Fibroblast of lung (primary cell): ENCODE measurements around the gene E2F1. TPM values are rescaled to one million over a fixed set of nuclear protein-coding genes. Genes with fewer than 3 reads are reported as not detected.

ENCODE experiments used
- DNase-seq, 2 donors: peaks; one replicate each; pipeline versions ENCODE4 v3.0.0 to v3.0.0-alpha.2; 2010; ENCODE audit warnings: low read depth in 2 of 2
- H2AFZ ChIP-seq: 2 replicates; pipeline ENCODE4 v1.5.1; 2012; ENCODE audit warnings: low read length, control low read depth, inconsistent platforms
- H3K27ac ChIP-seq: 2 replicates; pipeline ENCODE4 v1.5.1; 2011; ENCODE audit warnings: low read length, control low read depth; ENCODE audit not compliant: insufficient read depth
- H3K27me3 ChIP-seq: 2 replicates; pipeline ENCODE4 v1.5.1; 2011; ENCODE audit warnings: mild to moderate bottlenecking, low read length; ENCODE audit not compliant: control insufficient read depth, insufficient read depth
- H3K36me3 ChIP-seq: 2 replicates; pipeline ENCODE4 v1.5.1; 2011; ENCODE audit warnings: low read length; ENCODE audit not compliant: control insufficient read depth, insufficient read depth
- H3K4me1 ChIP-seq: 2 replicates; pipeline ENCODE4 v1.5.1; 2011; ENCODE audit warnings: low read length; ENCODE audit not compliant: control insufficient read depth, insufficient read depth; ENCODE audit errors: extremely low read depth
- H3K4me2 ChIP-seq: 2 replicates; pipeline ENCODE4 v1.5.1; 2011; ENCODE audit warnings: low read length, control low read depth; ENCODE audit not compliant: insufficient read depth; ENCODE audit errors: extremely low read depth
- H3K4me3 ChIP-seq, 4 experiments: fragments of 200-600 bp in 1 of 4; sonication (generic) in 1 of 4; replicated peaks in 1 of 4; 2 replicates each; pipeline ENCODE4 v1.5.1; 2011 to 2016; ENCODE audit warnings: low read length in 4 of 4, low read depth in 3 of 4, mild to moderate bottlenecking in 3 of 4, control low read depth in 2 of 4, inconsistent platforms in 1 of 4, mixed read lengths in 1 of 4; ENCODE audit not compliant: insufficient read depth in 1 of 4; ENCODE audit errors: control extremely low read depth in 1 of 4
- H3K79me2 ChIP-seq: 2 replicates; pipeline ENCODE4 v1.5.1; 2012; ENCODE audit warnings: mild to moderate bottlenecking, low read length, inconsistent platforms; ENCODE audit not compliant: control insufficient read depth, insufficient read depth
- H3K9ac ChIP-seq: 2 replicates; pipeline ENCODE4 v1.5.1; 2011; ENCODE audit warnings: mild to moderate bottlenecking, low read length, control low read depth; ENCODE audit not compliant: insufficient read depth
- H3K9me3 ChIP-seq: 2 replicates; pipeline ENCODE4 v1.5.1; 2012; ENCODE audit warnings: low read depth, low read length; ENCODE audit not compliant: control insufficient read depth, insufficient read depth
- H4K20me1 ChIP-seq: 2 replicates; pipeline ENCODE4 v1.5.1; 2011; ENCODE audit warnings: low read length; ENCODE audit not compliant: control insufficient read depth, insufficient read depth; ENCODE audit errors: extremely low read depth
- EZH2 ChIP-seq: IDR thresholded peaks from 2 replicates; pipeline ENCODE4 v1.5.1; 2012; ENCODE audit warnings: low read length, control low read depth, mild to moderate bottlenecking; ENCODE audit errors: missing control alignments
- polyA plus RNA-seq, 2 donors: library from polyadenylated mRNA; depleted of rRNA in 1 of 2; stranded (reverse) in 1 of 2; unstranded in 1 of 2; fragments of >200 nt; gene quantifications; 2 replicates each; pipeline ENCODE4 v1.2.1, GENCODE V29; 2011 to 2012; ENCODE audit warnings: missing spikeins in 1 of 2
- total RNA-seq: library from RNA; depleted of rRNA; stranded (reverse); fragments of >200 nt; gene quantifications from 2 replicates; pipeline ENCODE4 v1.2.1, GENCODE V29; 2014
- TF ChIP-seq, protein P1 (sequence below), 2 donors: IDR thresholded peaks in 1 of 2; conservative IDR thresholded peaks in 1 of 2; 1 replicate in 1 of 2; 2 replicates in 1 of 2; pipeline ENCODE4 v1.5.1; 2011 to 2012; ENCODE audit warnings: low read length in 2 of 2, control low read depth in 1 of 2, inconsistent platforms in 1 of 2, low read depth in 1 of 2, mild to moderate bottlenecking in 1 of 2

E2F1 gene
- total and polyA plus RNA-seq, 2 donors (not counting 1 experiment from before 2014, with no cell fraction given) = 2.1 to 3.5 TPM

DNA sequence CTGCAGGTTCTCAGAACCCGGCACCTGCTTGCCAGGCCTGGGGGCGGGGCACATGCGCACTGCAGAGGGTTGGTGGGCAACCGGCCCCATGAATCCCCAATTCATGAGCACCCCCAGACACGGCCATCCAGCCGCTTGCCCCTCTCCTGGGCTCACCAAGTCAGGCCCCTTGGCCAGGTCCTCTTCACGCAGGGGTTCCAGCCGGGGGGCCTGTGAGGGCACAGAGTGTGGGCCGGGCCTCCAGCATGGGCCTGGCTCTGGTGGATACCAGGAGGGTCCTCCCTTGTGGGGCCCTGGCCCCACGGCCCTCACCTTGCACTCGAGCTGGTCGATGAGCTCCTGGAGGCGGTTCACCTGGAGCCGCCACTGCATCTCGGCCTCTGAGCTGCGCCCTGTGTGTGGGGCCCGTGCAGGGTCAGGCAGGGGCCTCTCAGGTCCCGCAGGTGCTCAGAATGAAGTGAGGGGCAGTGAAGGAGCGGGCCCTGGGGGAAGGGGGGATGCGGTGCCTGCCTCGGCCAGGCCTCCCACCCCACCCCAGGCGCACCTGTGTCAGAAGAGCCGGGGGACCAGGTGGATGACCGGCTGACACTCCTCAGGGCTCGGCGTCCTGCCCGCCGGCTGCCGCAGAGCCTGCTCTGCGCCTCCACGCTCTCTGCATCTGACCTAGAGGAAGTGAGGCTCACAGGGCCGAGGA, 26.7 kb downstream of the E2F1 start:
- DNase-seq = no peak
- Histone ChIP-seq H3K4me2 (no peak overlapping the region), H2AFZ (no peak overlapping the region), H3K79me2 (no peaks in the 10 kb centered on the region), H3K4me3 (no peak overlapping the region), H3K27me3 (no peaks in the 10 kb centered on the region), H3K27ac (no peak overlapping the region), H3K9me3 (no peaks in the 10 kb centered on the region), H4K20me1 (no peaks in the 10 kb centered on the region), H3K36me3 (peaks cover 4% of the 10 kb centered on the region), H3K9ac (no peak overlapping the region), H3K4me1 (peaks cover 10% of the 10 kb centered on the region)
- TF ChIP-seq, protein P1, sequence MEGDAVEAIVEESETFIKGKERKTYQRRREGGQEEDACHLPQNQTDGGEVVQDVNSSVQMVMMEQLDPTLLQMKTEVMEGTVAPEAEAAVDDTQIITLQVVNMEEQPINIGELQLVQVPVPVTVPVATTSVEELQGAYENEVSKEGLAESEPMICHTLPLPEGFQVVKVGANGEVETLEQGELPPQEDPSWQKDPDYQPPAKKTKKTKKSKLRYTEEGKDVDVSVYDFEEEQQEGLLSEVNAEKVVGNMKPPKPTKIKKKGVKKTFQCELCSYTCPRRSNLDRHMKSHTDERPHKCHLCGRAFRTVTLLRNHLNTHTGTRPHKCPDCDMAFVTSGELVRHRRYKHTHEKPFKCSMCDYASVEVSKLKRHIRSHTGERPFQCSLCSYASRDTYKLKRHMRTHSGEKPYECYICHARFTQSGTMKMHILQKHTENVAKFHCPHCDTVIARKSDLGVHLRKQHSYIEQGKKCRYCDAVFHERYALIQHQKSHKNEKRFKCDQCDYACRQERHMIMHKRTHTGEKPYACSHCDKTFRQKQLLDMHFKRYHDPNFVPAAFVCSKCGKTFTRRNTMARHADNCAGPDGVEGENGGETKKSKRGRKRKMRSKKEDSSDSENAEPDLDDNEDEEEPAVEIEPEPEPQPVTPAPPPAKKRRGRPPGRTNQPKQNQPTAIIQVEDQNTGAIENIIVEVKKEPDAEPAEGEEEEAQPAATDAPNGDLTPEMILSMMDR (conservative IDR thresholded peaks at IDR 0.05 in 1 of 2, IDR thresholded peaks at IDR 0.05 in 1 of 2; ENCODE audit: low read depth in 1 of 2, low read length in 2 of 2) = no peak
- no peak for TF ChIP-seq EZH2

DNA sequence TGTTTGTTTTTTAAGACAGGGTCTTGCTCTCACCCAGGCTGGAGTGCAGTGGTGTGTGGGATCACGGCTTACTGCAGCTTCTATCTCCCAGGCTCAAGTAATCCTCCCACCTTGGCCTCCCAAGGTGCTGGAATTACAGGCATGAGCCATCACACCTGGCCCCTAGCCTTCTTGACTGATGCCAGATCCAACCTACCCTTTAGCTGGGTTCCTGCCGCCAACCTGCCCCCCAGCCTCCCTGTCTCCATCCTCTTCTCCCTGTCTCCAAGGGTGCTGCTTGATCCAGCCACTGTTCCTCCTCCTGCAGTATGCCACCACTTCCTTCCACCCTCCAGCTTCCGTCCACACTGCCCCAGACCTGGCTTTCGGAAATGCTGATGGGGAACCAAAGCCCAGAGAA, 27.3 kb downstream of the E2F1 start:
- no peak for DNase-seq
- no peaks in the 10 kb centered on the region for H3K9me3 ChIP-seq
- H3K4me3 ChIP-seq = no peak overlapping the region
- no peaks in the 10 kb centered on the region for H3K79me2 ChIP-seq
- H3K9ac ChIP-seq = no peak overlapping the region
- peaks cover 4% of the 10 kb centered on the region for H3K4me1 ChIP-seq
- H3K27me3 ChIP-seq = no peaks in the 10 kb centered on the region
- H4K20me1 ChIP-seq = no peaks in the 10 kb centered on the region
- no peak for TF ChIP-seq EZH2
- TF ChIP-seq, protein P1 (conservative IDR thresholded peaks at IDR 0.05 in 1 of 2, IDR thresholded peaks at IDR 0.05 in 1 of 2; ENCODE audit: low read depth in 1 of 2, low read length in 2 of 2) = no peak
- H2AFZ ChIP-seq = no peak overlapping the region
- peaks cover 4% of the 10 kb centered on the region for H3K36me3 ChIP-seq
- no peak overlapping the region for H3K4me2 ChIP-seq
- no peak overlapping the region for H3K27ac ChIP-seq

DNA sequence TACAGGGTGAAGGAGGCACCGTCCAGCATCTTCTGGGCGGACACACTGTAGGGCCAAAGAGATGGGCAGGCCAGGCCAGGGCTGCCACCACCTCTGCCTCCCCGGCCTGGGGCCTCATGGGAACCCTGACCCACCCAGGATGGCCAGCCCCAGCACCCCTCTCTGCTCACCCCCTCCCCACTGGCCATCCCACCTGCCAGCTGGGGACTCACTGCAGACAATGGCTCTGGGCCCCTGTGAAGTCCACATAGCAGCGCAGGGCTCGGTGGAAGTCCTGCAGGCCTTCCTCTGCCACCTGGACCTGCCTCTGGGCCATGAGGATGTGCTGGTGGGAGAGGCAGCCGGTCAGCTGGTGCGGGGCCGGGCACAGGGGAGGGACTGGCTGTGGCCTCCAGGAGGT, 27.7 kb downstream of the E2F1 start:
- H3K27ac ChIP-seq = no peak overlapping the region
- TF ChIP-seq, protein P1 (conservative IDR thresholded peaks at IDR 0.05 in 1 of 2, IDR thresholded peaks at IDR 0.05 in 1 of 2; ENCODE audit: low read depth in 1 of 2, low read length in 2 of 2) = no peak
- TF ChIP-seq EZH2 = no peak
- peaks cover 3% of the 10 kb centered on the region for H3K4me1 ChIP-seq
- no peaks in the 10 kb centered on the region for H4K20me1 ChIP-seq
- H3K27me3 ChIP-seq = no peaks in the 10 kb centered on the region
- H3K4me3 ChIP-seq = no peak overlapping the region
- no peak overlapping the region for H2AFZ ChIP-seq
- no peak for DNase-seq
- H3K9me3 ChIP-seq = no peaks in the 10 kb centered on the region
- no peak overlapping the region for H3K9ac ChIP-seq
- H3K4me2 ChIP-seq = no peak overlapping the region
- peaks cover 4% of the 10 kb centered on the region for H3K36me3 ChIP-seq
- H3K79me2 ChIP-seq = no peaks in the 10 kb centered on the region
